T-helper 2 cell treated with Interferon-gamma antibody and Interleukin-4, amounts not matched to agents 5 μg/mL and 100 μg/mL, for 36 hours (primary cell): ENCODE results near the gene CMTR1.

ENCODE experiments used
- DNase-seq: peaks from one replicate; pipeline ENCODE4 v3.0.0; 2021; ENCODE audit warnings: low spot score
- H3K27ac Mint-ChIP-seq: one replicate; pipeline ENCODE4 v1.8.0; 2021; ENCODE audit warnings: mild to moderate bottlenecking, mixed read lengths
- H3K27me3 Mint-ChIP-seq: one replicate; pipeline ENCODE4 v1.8.0; 2021; ENCODE audit warnings: low read depth, mixed read lengths
- H3K36me3 Mint-ChIP-seq: one replicate; pipeline ENCODE4 v1.8.0; 2021; ENCODE audit warnings: low read depth, mixed read lengths
- H3K4me1 Mint-ChIP-seq: one replicate; pipeline ENCODE4 v1.8.0; 2021; ENCODE audit warnings: low read depth, mixed read lengths
- H3K4me3 Mint-ChIP-seq: one replicate; pipeline ENCODE4 v1.8.0; 2022; ENCODE audit warnings: mild to moderate bottlenecking, moderate library complexity, mixed read lengths
- H3K9me3 Mint-ChIP-seq: one replicate; pipeline ENCODE4 v1.8.0; 2021; ENCODE audit warnings: mixed read lengths

Gene CMTR1

GRCh38 chr6:37451441-37452193 lies 18.6 kb downstream of the CMTR1 start:
- peaks cover 4% of the 10 kb centered on the region for H3K4me1 Mint-ChIP-seq
- peak; percentile 9 for DNase-seq
- no peaks in the 10 kb centered on the region for H3K27me3 Mint-ChIP-seq
- no peaks in the 10 kb centered on the region for H3K9me3 Mint-ChIP-seq
- no peak overlapping the region for H3K4me3 Mint-ChIP-seq
- H3K36me3 Mint-ChIP-seq: peaks cover 56% of the 10 kb centered on the region
- H3K27ac Mint-ChIP-seq: no peak overlapping the region

- peaks cover 4% of the 10 kb centered on the region for H3K4me1 Mint-ChIP-seq
- no peak overlapping the region for H3K4me3 Mint-ChIP-seq
- DNase-seq: no peak
- no peaks in the 10 kb centered on the region for H3K27me3 Mint-ChIP-seq
- no peak overlapping the region for H3K27ac Mint-ChIP-seq
- H3K36me3 Mint-ChIP-seq: peaks cover 56% of the 10 kb centered on the region
- H3K9me3 Mint-ChIP-seq: no peaks in the 10 kb centered on the region
Observed at GRCh38 chr6:37452522-37452921, 19.5 kb downstream of the CMTR1 start.

GRCh38 chr6:37454420-37455140 lies 21.6 kb downstream of the CMTR1 start:
- no peak for DNase-seq
- peaks cover 4% of the 10 kb centered on the region for H3K4me1 Mint-ChIP-seq
- H3K4me3 Mint-ChIP-seq: no peak overlapping the region
- no peaks in the 10 kb centered on the region for H3K27me3 Mint-ChIP-seq
- H3K27ac Mint-ChIP-seq: peak overlapping the region; percentile 14
- H3K9me3 Mint-ChIP-seq: no peaks in the 10 kb centered on the region
- peaks cover 60% of the 10 kb centered on the region for H3K36me3 Mint-ChIP-seq

GRCh38 chr6:37456126-37456525 lies 23.1 kb downstream of the CMTR1 start:
- no peak overlapping the region for H3K27ac Mint-ChIP-seq
- H3K9me3 Mint-ChIP-seq: no peaks in the 10 kb centered on the region
- peaks cover 50% of the 10 kb centered on the region for H3K36me3 Mint-ChIP-seq
- H3K4me1 Mint-ChIP-seq: peaks cover 4% of the 10 kb centered on the region
- H3K27me3 Mint-ChIP-seq: no peaks in the 10 kb centered on the region
- H3K4me3 Mint-ChIP-seq: no peak overlapping the region
- no peak for DNase-seq

GRCh38 chr6:37456816-37457560 lies 24.0 kb downstream of the CMTR1 start:
- DNase-seq: no peak
- Mint-ChIP-seq H3K27ac (no peak overlapping the region), H3K4me3 (no peak overlapping the region), H3K27me3 (no peaks in the 10 kb centered on the region), H3K9me3 (no peaks in the 10 kb centered on the region), H3K36me3 (peaks cover 51% of the 10 kb centered on the region), H3K4me1 (peaks cover 2% of the 10 kb centered on the region)

GRCh38 chr6:37459981-37460800 lies 27.2 kb downstream of the CMTR1 start:
- Mint-ChIP-seq H3K4me1 (peaks cover 4% of the 10 kb centered on the region), H3K4me3 (no peak overlapping the region), H3K27me3 (no peaks in the 10 kb centered on the region), H3K27ac (no peak overlapping the region), H3K36me3 (peaks cover 55% of the 10 kb centered on the region), H3K9me3 (no peaks in the 10 kb centered on the region)
- DNase-seq: no peak

GRCh38 chr6:37460805-37461204 lies 27.8 kb downstream of the CMTR1 start:
- peaks cover 4% of the 10 kb centered on the region for H3K4me1 Mint-ChIP-seq
- H3K27me3 Mint-ChIP-seq: no peaks in the 10 kb centered on the region
- H3K36me3 Mint-ChIP-seq: peaks cover 56% of the 10 kb centered on the region
- no peak for DNase-seq
- no peaks in the 10 kb centered on the region for H3K9me3 Mint-ChIP-seq
- no peak overlapping the region for H3K4me3 Mint-ChIP-seq
- no peak overlapping the region for H3K27ac Mint-ChIP-seq

GRCh38 chr6:37463110-37463509 lies 30.1 kb downstream of the CMTR1 start:
- Mint-ChIP-seq H3K27ac (no peak overlapping the region), H3K36me3 (peaks cover 59% of the 10 kb centered on the region), H3K4me3 (no peak overlapping the region), H3K4me1 (peaks cover 2% of the 10 kb centered on the region), H3K27me3 (no peaks in the 10 kb centered on the region), H3K9me3 (peaks cover 11% of the 10 kb centered on the region)
- no peak for DNase-seq

- Mint-ChIP-seq H3K27me3 (no peaks in the 10 kb centered on the region), H3K4me1 (peaks cover 2% of the 10 kb centered on the region), H3K9me3 (peaks cover 11% of the 10 kb centered on the region), H3K4me3 (no peak overlapping the region), H3K27ac (no peak overlapping the region), H3K36me3 (peaks cover 66% of the 10 kb centered on the region)
- DNase-seq: no peak
Observed at GRCh38 chr6:37467718-37468117, 34.7 kb downstream of the CMTR1 start.

GRCh38 chr6:37473364-37474095 lies 40.5 kb downstream of the CMTR1 start:
- no peak for DNase-seq
- H3K27ac Mint-ChIP-seq: no peak overlapping the region
- H3K9me3 Mint-ChIP-seq: no peaks in the 10 kb centered on the region
- no peaks in the 10 kb centered on the region for H3K4me1 Mint-ChIP-seq
- peaks cover 73% of the 10 kb centered on the region for H3K36me3 Mint-ChIP-seq
- H3K27me3 Mint-ChIP-seq: no peaks in the 10 kb centered on the region
- no peak overlapping the region for H3K4me3 Mint-ChIP-seq

- no peaks in the 10 kb centered on the region for H3K4me1 Mint-ChIP-seq
- DNase-seq: no peak
- H3K9me3 Mint-ChIP-seq: no peaks in the 10 kb centered on the region
- H3K27ac Mint-ChIP-seq: peak overlapping the region; percentile 11
- H3K36me3 Mint-ChIP-seq: peaks cover 70% of the 10 kb centered on the region
- H3K4me3 Mint-ChIP-seq: no peak overlapping the region
- H3K27me3 Mint-ChIP-seq: no peaks in the 10 kb centered on the region
Observed at GRCh38 chr6:37474316-37474715, 41.3 kb downstream of the CMTR1 start.

GRCh38 chr6:37477191-37477590 lies 44.2 kb downstream of the CMTR1 start:
- H3K4me1 Mint-ChIP-seq: no peaks in the 10 kb centered on the region
- H3K27ac Mint-ChIP-seq: no peak overlapping the region
- H3K4me3 Mint-ChIP-seq: no peak overlapping the region
- no peaks in the 10 kb centered on the region for H3K9me3 Mint-ChIP-seq
- no peaks in the 10 kb centered on the region for H3K27me3 Mint-ChIP-seq
- peaks cover 52% of the 10 kb centered on the region for H3K36me3 Mint-ChIP-seq
- DNase-seq: no peak
